HG03045 (cell line): Measurements from ENCODE around the gene BOLA2B.
"Not testable (repeated sequence)": the region's sequence is repeated elsewhere in the genome, so short reads cannot be mapped to it uniquely, and the experiment has no call there.

ENCODE experiments used
- ATAC-seq: cut with Tn5 transposase; IDR thresholded peaks from one replicate; pipeline ENCODE4 v1.9.1; 2021; ENCODE audit warnings: mild to moderate bottlenecking, moderate library complexity; ENCODE audit not compliant: unreplicated experiment

The BOLA2B gene

DNA sequence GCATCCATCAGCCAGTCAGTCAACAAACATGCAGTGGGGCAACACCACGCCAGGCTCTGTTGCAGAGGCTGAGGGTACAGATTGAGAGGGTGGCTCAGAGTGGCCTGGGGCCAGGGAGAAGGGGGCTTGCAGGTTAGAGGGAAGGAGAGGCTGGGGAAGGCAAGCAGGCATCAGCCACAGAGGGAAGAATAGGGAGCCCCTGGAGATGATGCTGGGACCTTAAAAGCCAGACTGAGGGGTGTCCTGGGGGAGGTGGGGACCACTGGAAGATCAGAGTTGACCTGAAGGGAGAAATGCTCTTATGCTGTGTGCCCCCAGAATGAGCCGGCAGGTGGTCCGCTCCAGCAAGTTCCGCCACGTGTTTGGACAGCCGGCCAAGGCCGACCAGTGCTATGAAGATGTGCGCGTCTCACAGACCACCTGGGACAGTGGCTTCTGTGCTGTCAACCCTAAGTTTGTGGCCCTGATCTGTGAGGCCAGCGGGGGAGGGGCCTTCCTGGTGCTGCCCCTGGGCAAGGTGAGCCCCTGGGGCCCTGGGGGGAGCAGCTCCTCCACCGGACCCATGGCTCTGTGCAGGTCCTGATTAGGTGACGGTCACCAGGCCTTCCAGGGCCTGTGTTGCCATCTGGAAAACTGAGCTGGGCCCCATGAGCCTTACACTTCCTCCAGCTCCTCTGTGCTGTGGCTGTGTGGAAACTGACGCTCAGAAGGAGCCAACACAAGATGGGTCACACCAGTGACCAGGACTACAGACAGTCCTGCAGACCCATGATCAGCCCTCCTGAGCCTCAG lies 8.4 kb downstream of the BOLA2B start:
- ATAC-seq = no peak

DNA sequence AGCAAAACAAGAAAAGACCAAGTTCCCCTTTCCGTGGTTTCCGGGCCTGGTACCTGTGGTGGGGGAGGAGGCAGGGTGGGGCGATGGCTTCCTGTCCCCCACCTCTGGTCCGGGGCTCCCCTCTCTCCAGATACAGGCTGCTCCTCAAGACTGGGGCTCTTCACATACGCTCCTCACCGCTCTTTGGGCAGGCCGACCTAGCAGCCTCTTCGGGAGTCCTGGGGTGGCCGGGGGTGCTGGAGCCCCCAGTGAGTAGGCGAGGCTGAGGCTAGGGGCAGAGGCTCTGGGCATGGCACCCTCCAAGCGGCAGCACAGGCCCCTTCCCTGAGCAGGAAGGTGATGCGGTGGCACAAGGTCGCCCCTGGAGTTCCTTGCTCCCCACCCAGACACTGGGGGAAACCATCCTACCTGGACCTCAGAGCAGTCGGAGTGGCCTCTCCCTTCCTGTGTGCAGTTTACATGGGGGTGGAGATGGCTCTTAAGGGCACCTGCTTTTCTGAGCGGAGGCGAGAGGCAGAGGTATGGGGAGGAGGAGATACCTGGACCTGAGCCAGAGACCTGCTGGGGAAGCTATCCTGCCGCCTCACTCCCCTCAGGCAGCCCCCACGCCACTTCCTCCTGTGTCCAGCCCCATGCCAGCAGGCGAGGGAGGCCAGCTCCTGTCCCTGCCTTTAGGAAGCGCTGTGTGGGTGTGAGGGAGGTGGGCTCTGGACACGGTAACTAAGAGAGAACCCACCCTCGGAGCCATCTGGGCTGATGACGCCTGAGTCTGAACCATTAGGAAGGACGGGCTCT lies 9.2 kb downstream of the BOLA2B start:
- peak; percentile 22 for ATAC-seq

DNA sequence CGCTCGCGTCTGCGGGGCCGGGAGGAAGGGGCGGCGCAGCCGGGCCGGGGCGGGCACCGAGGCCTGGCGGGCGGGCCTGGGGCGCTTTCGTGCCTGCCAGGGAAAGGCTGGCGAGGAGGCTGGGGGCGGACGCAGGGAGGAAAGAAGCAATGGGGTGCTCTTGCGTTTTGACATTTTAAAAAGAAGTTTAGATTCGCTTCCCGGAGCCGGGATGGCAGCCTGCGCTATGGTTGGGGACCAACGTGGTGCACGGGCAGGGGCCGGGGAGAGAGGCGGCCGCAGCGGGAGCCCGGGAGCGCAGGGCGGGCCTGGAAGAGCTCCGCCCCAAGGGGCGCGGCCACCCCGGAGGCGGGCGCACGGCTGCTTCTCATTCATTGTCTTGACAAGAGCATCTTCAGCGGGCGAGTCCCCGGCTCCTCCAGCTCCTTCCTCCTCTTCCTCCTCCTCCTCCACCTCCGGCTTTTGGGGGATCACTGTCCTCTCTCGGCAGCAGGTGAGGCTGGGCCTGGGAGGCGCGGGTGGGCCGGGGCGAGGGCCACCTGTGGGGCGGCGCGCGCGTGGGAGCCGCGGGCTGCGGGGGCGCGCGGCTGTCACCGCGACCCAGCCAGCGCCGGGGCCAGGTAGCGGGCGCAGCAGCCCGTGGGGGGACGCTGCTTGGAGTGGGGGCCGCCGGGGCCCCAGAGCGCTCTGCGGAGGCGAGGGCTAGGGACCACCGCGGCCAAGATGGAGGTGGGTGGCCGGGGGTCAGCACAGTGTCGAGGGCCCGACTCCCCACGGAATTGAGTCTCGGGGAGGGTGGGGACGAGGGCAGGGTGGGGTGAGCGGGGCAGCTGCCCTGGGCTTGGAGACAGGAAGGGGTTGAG lies 10.0 kb downstream of the BOLA2B start, which contains the start of gene CORO1A:
Gene CORO1A (plus strand): TSS at position 370 of the 863 bp plus-strand sequence. CDS start 1,608 bp downstream, outside the sequence.
- peak; percentile 51 for ATAC-seq

DNA sequence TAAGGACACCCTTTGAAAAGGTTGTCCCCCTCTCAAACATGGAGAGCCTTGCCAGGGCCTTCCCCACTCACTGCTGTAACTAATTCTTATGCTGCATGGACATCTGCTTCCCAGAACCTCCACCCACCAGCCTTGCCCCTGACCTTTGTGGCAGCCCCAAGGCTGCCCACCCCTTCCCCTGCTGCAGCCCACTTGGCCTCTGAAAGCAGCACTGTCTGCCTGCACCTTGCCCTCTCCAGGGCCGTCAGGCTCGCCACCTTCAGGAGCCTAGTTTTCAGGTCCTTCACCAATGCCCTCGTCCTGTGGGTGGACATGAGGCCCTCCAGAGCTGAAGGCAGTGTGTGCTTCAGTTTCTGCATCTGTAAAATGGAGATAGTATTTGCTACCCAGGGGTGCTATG lies 12.7 kb downstream of the BOLA2B start:
- no peak for ATAC-seq

DNA sequence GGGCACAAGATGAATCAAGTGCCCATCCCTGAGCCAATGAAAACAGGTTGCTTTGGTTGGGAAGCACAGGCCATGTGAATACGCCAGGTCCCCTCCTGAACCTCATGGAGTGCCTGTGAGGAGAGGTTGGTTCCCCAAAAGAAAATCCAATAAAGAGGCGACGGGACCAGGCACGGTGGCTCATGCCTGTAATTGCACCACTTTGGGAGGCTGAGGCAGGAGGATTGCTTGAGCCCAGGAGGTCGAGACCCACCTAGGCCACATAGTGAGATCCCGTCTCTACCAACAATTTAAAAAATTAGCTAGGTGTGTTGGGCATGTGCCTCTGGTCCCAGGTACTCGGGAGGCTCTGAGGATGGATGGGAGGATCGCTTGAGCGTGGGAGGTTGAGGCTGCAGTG lies 13.5 kb downstream of the BOLA2B start:
- ATAC-seq = no peak

DNA sequence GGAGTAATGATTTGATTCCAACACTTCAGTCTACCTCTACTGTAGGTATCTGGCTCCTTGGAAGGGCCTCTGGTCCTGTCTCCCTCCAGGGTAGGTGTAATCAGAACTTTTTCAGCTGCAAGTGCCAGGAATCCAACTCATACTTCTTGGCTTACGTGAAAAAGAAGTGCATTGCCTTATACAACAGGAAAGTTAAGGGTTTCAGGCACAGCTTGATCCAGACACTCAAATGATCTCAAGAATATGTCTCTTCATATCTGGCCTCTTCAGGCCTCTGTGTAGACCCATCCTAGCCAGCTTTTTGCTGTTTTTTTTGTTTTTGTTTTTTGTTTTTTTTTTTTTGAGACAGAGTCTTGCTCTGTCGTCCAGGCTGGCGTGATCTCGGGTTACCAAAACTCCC lies 14.3 kb downstream of the BOLA2B start:
- ATAC-seq = no peak

DNA sequence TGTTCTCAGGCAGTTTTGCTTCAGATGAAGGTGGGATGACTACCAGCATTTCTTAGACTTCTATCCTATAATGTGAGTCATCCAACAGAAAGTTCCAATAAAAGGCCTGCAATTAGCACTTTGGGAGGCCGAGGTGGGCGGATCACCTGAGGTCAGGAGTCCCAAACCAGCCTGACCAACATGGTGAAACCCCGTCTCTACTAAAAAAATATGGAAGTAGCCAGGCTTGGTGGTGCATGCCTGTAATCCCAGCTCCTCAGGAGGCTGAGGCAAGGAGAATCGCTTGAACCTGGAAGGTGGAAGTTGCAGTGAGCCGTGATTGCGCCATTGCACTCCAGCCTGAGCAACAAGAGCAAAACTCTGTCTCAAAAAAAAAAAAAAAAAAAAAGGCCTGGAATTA lies 16.6 kb downstream of the BOLA2B start:
- not testable (repeated sequence) for ATAC-seq

DNA sequence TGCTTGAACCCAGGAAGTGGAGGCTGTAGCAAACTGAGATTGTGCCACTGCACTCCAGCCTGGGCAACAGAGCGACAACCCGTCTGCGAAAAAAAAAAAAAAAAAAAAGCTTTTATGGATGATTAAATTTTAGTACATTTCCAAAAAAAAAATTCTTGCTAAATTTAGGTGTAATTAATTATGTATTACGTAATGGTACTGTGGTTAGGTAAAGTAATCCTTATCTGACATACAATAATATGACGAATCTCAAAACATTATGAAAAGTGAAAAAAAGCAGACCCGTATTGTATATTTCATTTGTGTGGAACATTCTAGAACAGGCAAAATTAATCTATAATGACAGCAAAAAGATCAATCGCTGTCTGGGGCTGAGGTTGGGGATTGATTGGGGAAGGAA lies 20.4 kb downstream of the BOLA2B start:
- no peak for ATAC-seq

DNA sequence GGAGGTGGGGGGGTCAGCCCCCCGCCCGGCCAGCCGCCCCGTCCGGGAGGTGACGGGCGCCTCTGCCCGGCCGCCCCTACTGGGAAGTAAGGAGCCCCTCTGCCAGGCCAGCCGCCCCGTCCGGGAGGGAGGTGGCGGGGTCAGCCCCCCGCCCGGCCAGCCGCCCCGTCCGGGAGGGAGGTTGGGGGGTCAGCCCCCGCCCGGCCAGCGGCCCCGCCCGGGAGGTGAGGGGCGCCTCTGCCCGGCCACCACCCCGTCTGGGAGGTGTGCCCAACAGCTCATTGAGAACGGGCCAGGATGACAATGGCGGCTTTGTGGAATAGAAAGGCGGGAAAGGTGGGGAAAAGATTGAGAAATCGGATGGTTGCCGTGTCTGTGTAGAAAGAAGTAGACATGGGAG lies 23.3 kb downstream of the BOLA2B start:
- not testable (repeated sequence) for ATAC-seq

DNA sequence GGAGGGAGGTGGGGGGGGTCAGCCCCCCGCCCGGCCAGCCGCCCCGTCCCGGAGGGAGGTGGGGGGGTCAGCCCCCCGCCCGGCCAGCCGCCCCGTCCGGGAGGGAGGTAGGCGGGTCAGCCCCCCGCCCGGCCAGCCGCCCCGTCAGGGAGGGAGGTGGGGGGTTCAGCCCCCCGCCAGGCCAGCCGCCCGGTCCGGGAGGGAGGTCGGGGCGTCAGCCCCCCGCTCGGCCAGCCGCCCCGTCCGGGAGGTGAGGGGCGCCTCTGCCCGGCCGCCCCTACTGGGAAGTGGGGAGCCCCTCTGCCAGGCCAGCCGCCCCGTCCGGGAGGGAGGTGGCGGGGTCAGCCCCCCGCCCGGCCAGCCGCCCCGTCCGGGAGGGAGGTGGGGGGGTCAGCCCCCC lies 24.1 kb downstream of the BOLA2B start:
- not testable (repeated sequence) for ATAC-seq

DNA sequence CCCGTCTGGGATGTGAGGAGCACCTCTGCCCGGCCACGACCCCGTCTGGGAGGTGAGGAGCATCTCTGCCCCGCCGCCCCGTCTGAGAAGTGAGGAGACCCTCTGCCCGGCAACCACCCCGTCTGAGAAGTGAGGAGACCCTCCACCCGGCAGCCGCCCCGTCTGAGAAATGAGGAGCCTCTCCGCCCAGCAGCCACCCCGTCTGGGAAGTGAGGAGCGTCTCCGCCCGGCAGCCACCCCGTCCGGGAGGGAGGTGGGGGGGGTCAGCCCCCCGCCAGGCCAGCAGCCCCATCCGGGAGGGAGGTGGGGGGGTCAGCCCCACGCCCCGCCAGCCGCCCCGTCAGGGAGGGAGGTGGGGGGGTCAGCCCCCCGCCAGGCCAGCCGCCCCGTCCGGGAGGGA lies 24.7 kb downstream of the BOLA2B start:
- not testable (repeated sequence) for ATAC-seq

DNA sequence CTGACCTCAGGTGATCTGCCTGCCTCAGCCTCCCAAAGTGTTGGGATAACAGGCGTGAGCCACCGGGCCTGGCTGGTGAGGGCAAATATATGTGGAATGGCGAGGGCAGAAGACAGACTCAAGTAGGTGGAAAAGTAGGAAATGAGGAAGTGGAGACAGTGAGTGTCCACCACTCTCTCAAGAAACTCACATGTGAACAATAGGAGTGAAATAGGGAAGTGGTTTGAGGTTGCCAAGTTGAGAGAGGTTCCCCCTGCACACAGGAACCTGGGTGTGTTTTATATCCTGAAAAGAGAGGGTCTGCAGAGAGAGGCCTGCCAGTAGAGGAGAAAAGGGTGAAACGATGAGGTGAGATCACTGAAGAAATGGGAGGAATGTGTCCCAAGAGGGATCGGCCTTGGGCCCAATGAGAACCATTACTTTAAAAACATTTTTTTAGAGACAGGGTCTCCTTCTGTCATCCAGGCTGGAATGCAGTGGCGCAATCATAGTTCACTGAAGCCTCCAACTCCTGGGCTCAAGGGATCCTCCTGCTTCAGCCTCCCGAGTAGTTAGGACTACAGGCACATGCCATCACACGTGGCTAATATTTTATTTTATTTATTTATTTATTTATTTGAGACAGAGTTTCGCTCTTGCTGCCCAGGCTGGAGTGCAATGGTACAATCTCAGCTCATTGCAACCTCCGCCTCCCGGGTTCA lies 27.1 kb downstream of the BOLA2B start:
- no peak for ATAC-seq

DNA sequence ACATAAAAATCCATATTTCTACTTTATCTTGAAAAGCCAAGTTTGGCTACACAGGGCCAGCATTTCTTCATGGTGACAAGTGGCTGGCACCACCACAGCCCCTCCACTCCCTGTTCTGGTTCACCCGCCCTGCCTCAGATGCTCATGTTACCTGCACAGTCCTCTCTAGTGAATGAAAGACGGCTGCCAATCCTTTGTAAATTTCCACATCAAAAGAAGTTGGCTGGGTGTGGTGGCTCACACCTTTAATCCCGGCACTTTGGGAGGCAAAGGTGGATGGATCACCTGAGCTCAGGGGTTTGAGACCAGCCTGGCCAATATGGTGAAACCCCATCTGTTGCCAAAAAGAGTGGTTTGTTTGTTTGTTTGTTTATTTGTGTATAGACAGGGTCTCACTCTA lies 29.9 kb downstream of the BOLA2B start:
- ATAC-seq = no peak

DNA sequence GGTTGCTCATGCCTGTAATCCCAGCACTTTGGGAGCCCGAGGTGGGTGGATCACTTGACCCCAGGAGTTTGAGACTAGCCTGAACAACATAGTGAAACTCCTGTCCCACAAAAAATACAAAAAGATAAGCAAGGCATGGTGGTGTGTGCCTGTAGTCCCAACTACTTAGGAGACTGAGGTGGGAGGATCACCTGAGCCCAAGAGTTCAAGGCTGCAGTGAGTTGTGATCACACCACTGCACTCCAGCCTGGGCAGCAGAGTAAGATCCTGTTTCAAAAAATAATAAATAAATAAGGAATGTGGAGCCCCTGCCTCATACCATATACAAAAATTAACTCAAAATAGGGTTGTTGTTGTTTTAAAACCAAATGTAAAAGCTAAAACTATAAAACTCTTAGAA lies 36.3 kb downstream of the BOLA2B start:
- ATAC-seq = no peak

DNA sequence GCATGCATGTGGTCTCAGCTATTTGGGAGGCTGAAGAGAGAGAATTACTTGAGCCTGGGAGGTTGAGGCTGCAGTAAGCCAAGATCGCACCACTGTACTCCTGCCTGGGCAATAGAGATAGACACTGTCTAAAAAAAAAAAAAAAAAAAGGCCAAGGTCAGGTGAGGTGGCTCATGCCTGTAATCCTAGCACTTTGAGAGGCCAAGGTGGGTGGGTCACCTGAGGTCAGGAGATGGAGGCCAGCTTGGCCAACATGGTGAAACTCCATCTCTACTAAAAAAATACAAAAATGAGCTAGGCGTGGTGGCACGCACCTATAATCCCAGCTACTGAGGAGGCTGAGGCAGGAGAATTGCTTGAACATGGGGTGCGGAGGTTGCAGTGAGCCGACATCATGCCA lies 38.3 kb downstream of the BOLA2B start:
- ATAC-seq = no peak

DNA sequence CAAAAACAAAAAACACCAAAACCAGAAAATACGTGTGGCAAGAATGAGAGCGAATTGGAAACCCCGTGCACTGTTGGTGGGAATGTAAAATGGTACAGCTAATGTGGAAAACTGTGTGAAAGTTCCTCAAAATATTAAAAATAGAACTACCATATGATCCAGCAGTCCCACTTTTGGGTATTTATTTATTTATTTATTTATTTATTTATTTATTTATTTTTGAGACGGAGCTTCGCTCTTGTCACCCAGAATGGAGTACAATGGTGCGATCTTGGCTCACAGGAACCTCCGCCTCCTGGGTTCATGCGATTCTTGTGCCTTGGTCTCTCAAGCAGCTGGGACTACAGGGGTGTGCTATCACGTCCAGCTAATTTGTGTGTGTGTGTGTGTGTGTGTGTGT lies 40.9 kb downstream of the BOLA2B start:
- no peak for ATAC-seq

DNA sequence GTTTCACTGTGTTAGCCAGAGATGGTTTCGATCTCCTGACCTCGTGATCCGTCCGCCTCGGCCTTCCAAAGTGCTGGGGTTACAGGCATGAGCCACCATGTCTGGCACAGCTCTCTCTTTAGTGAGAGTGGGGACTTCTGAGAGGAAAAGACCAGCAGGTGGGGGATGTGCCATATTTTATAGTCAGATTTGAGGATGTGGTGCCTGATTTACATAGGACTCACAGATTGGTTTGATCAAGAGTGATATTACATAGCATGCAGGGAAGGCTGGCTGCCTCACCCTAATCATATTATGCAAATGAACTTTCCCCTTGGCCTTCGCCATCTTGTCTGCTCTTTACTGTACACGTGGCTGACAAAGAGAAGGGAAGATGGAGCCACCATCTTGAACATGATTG lies 42.4 kb downstream of the BOLA2B start:
- ATAC-seq = no peak

DNA sequence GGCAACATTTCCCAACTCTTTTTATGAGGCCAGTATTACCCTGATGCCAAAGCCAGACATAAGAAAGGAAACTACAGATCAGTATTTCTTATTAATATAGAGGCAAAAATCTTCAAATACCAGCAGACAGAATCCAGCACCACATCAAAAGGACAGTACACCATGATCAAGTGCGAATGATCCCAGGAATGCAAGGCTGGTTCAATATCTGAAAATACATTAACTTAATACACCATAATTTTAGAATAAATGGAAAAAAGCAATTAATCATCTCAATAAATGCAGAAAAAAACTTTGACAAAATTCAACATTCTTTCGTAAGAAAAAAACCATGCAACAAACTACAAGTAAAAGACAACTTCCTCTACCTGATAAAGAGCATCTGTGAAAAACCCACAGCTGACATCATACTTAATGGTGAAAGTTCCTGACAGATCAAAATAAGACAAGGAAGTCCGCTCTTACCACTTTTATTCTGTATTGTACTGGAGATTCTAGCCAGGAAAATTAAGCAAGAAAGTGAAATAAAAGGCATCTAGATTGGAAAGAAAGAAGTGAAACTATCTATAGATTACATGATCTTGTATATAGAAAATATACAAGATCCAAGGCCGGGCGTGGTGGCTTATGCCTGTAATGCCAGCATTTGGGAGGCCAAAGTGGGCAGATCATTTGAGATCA lies 44.1 kb downstream of the BOLA2B start:
- ATAC-seq = no peak

DNA sequence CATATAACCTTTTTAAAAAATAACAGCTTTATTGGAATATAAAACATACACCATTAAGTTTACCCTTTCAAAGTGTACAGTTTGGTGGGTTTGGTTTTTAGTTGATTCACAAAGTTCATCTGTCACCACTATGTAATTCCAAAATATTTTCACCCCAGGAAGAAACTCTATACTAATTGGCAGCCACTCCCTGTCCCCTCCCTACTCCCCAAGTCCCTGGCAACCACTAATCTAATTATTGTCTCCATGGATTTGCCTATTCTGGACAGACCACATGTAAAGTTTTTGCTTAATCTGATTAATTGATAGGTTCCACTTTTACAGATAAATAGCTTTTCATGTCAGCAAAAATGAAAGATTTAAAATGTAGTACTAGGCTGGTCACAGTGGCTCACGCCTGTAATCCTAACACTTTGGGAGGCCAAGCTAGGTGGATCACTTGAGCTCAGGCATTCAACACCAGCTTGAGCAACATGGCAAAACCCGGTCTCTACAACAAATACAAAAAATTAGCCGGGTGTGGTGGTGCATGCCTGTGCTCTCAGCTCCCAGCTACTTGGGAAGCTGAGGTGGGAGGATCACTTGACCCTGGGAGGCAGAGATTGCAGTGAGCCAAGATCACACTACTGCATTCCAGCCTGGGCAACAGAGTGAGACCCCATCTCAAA lies 45.5 kb downstream of the BOLA2B start:
- no peak for ATAC-seq

DNA sequence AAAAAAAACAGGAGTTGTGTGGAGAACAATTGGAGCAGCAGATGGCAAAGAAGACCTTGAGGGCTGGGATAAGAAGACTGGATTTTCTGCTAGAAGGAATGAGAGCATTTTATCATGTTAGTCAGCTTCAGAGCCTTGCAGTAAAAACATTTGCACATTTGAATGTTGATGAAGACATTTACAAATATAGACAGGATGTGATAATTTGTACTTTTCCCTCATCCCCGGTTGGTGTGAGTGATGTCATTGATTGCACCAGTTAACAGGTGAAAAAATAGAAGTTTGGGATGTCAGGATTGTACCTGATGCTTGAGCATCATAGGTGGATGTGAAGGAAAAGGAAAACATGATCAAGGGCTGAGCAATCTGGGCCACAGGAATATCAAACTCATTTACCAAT lies 47.8 kb downstream of the BOLA2B start:
- no peak for ATAC-seq
